M059J (cell line): Measurements from ENCODE around the gene C20orf173. TPM values are rescaled to one million over a fixed set of nuclear protein-coding genes. Genes with fewer than 3 reads are reported as not detected.
A peak's percentile ranks its signal among the peaks of the same experiment; 100 is the strongest.

ENCODE experiments used
- DNase-seq: peaks from one replicate; pipeline ENCODE4 v3.0.0-alpha.2; 2012; ENCODE audit warnings: low read depth
- total RNA-seq: library from RNA; depleted of rRNA; stranded (reverse); fragments of >200 nt; shearing (Covaris generic); gene quantifications from 2 replicates; pipeline ENCODE4 v1.2.3, GENCODE V29; 2014; rRNA removed

The C20orf173 gene
- total RNA-seq, 1 experiment from 2014 or later: not detected

DNA sequence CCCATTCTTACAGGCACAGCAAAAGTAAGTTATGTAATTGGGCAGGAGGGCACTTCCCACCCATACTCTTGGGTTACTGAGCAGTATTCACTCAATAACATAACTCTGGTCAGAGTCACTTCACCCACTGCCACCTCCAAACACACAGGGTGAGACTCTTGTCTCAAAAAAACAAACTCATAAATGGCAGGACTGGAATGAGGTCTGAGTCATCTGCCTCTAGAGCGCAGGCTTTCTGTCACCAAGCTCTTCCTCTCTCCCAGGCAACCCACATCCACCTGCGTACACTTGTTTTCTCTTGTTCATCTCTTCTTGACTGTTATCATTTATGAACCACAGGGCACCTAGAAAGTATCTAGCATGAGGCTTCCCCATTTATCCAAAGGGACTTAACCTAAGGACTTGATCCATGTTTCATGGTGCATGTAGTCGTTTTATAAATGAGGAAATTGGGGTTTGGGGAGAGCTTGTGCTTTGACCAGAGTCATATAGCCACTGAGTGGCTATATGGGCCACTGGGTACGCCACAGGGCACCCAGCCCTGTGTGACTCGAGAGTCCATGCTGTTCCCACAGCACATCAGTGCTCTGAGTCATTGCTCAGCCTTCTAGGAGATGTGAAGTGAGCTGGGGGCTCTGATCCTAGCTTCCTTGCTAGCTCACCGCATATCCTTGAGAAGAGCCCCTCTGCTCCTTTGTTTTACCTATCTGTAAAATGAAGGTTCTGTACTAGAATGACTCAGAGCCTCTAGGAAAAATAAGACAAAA lies 22.4 kb downstream of the C20orf173 start:
- DNase-seq: peak; percentile 79

- DNase-seq: no peak
Measured at GRCh38 chr20:35506179-35506578, 23.3 kb downstream of the C20orf173 start.

- no peak for DNase-seq
Measured at GRCh38 chr20:35504751-35505150, 24.7 kb downstream of the C20orf173 start.

DNA sequence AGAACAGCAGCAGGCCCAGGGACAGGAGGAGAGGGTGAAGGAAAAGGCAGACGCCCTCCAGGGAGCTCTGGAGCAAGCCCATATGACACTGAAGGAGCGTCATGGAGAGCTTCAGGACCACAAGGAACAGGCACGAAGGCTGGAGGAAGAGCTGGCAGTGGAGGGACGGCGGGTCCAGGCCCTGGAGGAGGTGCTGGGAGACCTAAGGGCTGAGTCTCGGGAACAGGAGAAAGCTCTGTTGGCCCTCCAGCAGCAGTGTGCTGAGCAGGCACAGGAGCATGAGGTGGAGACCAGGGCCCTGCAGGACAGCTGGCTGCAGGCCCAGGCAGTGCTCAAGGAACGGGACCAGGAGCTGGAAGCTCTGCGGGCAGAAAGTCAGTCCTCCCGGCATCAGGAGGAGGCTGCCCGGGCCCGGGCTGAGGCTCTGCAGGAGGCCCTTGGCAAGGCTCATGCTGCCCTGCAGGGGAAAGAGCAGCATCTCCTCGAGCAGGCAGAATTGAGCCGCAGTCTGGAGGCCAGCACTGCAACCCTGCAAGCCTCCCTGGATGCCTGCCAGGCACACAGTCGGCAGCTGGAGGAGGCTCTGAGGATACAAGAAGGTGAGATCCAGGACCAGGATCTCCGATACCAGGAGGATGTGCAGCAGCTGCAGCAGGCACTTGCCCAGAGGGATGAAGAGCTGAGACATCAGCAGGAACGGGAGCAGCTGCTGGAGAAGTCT lies 25.5 kb downstream of the C20orf173 start:
- DNase-seq: no peak

DNA sequence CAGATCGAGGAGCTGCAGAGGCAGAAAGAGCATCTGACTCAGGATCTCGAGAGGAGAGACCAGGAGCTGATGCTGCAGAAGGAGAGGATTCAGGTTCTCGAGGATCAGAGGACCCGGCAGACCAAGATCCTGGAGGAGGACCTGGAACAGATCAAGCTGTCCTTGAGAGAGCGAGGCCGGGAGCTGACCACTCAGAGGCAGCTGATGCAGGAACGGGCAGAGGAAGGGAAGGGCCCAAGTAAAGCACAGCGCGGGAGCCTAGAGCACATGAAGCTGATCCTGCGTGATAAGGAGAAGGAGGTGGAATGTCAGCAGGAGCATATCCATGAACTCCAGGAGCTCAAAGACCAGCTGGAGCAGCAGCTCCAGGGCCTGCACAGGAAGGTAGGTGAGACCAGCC lies 26.2 kb downstream of the C20orf173 start:
- DNase-seq: no peak

- DNase-seq: no peak
Measured at GRCh38 chr20:35502352-35502751, 27.1 kb downstream of the C20orf173 start.

GRCh38 chr20:35499271-35499670 lies 30.2 kb downstream of the C20orf173 start:
- DNase-seq: no peak

GRCh38 chr20:35497780-35498189 lies 31.7 kb downstream of the C20orf173 start:
- DNase-seq: no peak

DNA sequence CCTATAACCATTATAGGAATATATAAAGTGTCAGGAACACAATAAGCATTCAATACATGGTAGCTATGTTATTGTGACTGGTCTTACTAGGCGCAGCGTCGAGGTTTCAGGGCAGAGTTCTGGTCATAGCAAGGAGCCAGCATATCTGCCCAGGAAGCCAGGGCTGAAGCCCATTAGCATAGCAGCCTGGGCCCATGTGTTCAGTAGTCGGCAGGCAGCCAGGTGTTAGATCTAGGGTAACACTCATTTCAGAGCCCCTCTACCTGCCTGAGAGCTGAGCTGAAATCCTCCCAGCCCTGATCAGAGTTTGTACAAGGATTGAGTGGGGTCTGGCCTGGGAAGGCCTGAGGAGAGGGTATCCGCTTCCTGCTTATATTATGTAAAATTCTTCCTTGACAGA lies 32.1 kb downstream of the C20orf173 start:
- no peak for DNase-seq

- DNase-seq: no peak
Measured at GRCh38 chr20:35496481-35496880, 33.0 kb downstream of the C20orf173 start.

GRCh38 chr20:35492352-35492751 lies 37.1 kb downstream of the C20orf173 start:
- DNase-seq: no peak

DNA sequence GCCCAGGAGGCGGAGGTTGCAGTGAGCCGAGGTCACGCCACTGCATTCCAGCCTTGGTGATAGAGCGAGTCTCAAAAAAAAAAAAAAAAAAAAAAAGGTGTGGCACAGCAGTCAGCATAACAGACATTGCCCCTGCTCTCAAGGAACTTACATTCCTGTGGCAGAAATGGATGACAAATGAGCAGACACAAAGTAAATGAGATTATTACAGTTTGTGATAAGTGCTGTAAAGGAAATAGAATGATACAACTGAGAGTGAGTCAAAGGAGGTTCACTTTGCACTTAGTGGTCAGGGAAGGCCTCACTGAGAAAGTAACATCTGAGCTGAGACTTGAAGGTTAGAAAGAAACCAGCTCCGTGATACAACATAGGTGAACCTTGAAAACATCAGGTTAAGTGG lies 37.6 kb downstream of the C20orf173 start:
- peak; percentile 19 for DNase-seq

- no peak for DNase-seq
Measured at GRCh38 chr20:35490736-35491181, 38.7 kb downstream of the C20orf173 start.

DNA sequence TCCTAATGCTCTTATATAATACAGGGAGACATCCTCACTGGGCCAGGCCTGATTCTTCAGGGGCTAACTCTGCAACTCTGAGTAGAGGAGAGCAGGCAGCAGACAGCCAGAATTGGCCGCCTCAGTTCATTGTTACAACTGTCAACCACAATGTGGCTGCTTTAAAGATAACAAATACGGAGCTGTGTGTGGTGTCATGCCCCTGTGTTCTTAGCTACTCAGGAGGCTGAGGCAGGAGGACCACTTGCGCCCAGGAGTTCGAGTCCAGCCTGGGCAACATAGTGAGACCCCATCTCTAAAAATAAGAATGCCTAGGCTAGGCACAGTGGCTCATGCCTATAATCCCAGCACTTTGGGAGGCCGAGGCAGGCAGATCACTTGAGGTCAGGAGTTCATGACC lies 39.7 kb downstream of the C20orf173 start:
- no peak for DNase-seq

- DNase-seq: no peak
Measured at GRCh38 chr20:35487479-35487878, 42.0 kb downstream of the C20orf173 start.

DNA sequence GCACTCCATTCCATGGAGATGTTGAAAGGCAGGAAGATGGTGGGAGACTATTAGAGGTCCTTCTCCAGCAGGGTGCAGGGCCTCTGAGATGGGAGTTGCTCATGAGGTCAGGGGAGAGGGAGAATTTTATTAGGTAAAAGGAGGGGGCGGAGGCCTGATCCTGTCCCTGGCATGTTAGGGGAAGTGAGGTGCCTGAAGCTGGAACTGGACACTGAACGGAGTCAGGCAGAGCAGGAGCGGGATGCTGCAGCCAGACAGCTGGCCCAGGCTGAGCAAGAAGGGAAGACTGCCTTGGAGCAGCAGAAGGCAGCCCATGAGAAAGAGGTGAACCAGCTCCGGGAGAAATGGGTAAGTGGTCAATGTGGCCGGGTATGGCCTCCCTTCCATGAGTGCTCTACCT lies 49.7 kb downstream of the C20orf173 start:
- DNase-seq: no peak

DNA sequence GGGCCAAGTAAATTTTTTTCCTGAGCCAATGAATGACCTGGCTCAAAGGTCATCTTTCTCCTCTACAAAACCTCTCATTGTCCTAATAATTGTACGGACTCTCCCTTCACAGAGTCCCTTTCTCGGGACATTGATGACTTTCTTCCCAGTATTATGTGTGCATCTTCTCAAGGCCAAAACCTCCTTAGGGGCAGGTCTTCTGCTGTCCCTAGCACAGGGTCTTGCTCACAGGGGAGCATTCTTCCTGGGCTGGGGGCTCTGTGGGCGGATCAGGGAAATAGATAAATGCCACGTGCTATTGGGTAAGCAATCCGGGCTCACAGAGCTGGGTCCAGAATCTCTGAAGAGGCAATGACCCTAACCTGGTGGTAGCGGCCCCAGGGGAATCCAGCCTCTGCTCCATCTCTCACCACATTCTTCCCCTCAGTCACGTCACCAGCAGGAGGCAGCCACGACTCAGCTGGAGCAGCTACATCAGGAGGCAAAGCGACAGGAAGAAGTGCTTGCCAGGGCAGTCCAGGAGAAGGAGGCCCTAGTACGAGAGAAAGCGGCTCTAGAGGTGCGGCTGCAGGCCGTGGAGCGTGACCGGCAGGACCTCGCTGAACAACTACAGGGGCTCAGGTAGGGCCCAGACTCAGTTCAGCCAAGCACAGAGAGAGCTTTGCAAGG lies 50.5 kb downstream of the C20orf173 start:
- DNase-seq: no peak

Other genes with a start within 250 kb of the C20orf173 start
- gene EIF6, start 244.9 kb downstream of the C20orf173 start, total RNA-seq: 303 and 313 TPM in 2 replicates
- 0.02 TPM in 1 of 2 replicates, not detected in the other for gene FAM83C, start 237.2 kb downstream of the C20orf173 start, total RNA-seq
- gene UQCC1, start 117.7 kb downstream of the C20orf173 start, total RNA-seq: 64.4 and 74.7 TPM in 2 replicates
- gene GDF5, start 91.4 kb downstream of the C20orf173 start, total RNA-seq: 3.0 and 6.2 TPM in 2 replicates
- 18.9 and 71.9 TPM in 2 replicates for gene CEP250, start 74.1 kb downstream of the C20orf173 start, total RNA-seq
- 630 and 714 TPM in 2 replicates for gene ERGIC3, start 12.4 kb upstream of the C20orf173 start, total RNA-seq
- gene SPAG4, start 86.2 kb upstream of the C20orf173 start, total RNA-seq: 24.0 and 36.1 TPM in 2 replicates
- gene CPNE1, start 135.2 kb upstream of the C20orf173 start, total RNA-seq: 176 and 262 TPM in 2 replicates
- 37.7 and 52.3 TPM in 2 replicates for gene RBM12, start 135.2 kb upstream of the C20orf173 start, total RNA-seq
- 31.0 and 69.7 TPM in 2 replicates for gene NFS1, start 169.7 kb upstream of the C20orf173 start, total RNA-seq
- 667 and 778 TPM in 2 replicates for gene ROMO1, start 169.8 kb upstream of the C20orf173 start, total RNA-seq
- 139 and 201 TPM in 2 replicates for gene RBM39, start 212.6 kb upstream of the C20orf173 start, total RNA-seq
- 23.4 and 57.6 TPM in 2 replicates for gene PHF20, start 242.4 kb upstream of the C20orf173 start, total RNA-seq